Lower leg skin (tissue), 4 donors: ENCODE results near the gene FANCC. TPM values are rescaled to one million over a fixed set of nuclear protein-coding genes. Genes with fewer than 3 reads are reported as not detected.
"Not testable (repeated sequence)": the region's sequence is repeated elsewhere in the genome, so short reads cannot be mapped to it uniquely, and the experiment has no call there.

ENCODE experiments used
- DNase-seq, 2 donors: peaks; one replicate each; pipeline ENCODE4 v3.0.0-alpha.2; 2019; ENCODE audit warnings: low spot score in 2 of 2
- H3K4me3 ChIP-seq: fragments of 200-600 bp; sonication (generic); 2 replicates; pipeline ENCODE4 v1.5.1; 2017; ENCODE audit warnings: mild to moderate bottlenecking, low read depth; ENCODE audit not compliant: poor library complexity, severe bottlenecking
- CTCF ChIP-seq, 3 donors: fragments of 450-650 bp; IDR thresholded peaks; one replicate each; pipeline ENCODE4 v1.5.1; 2016; ENCODE audit warnings: antibody characterized with exemption in 3 of 3, mild to moderate bottlenecking in 3 of 3, moderate library complexity in 2 of 3
- POLR2A ChIP-seq, 2 donors: fragments of 450-650 bp; IDR thresholded peaks; one replicate each; pipeline ENCODE4 v1.6.1; 2016 to 2017; ENCODE audit warnings: antibody characterized with exemption in 2 of 2, mild to moderate bottlenecking in 1 of 2, moderate library complexity in 1 of 2
- WGBS, 2 donors: methylation state at CpG; one replicate each; pipeline ENCODE4 v1.1.5; 2018; 5-methylcytosine and 5-hydroxymethylcytosine counted together
- intact Hi-C: fragments of 100-400 bp; cut with DNase I; formaldehyde crosslinking; loops from one replicate; pipeline ENCODE4 v1.15.0; 2023; ENCODE audit warnings: low total_unique reads
- total RNA-seq, 4 donors: library from RNA; depleted of rRNA; stranded (reverse); fragments of >200 nt; gene quantifications; one replicate each; pipeline ENCODE4 v1.1.0, GENCODE V29; 2016

FANCC gene
- total RNA-seq, 4 donors from 2014 or later = 6.7 to 10.2 (median 8.1) TPM

GRCh38 chr9:95338243-95338642, 20.7 kb upstream of the FANCC start:
- 94 to 96% methylated on average over 6 of the region's 6 CpGs for WGBS, 2 donors
- H3K4me3 ChIP-seq = no peak overlapping the region
- no peak for DNase-seq
- TF ChIP-seq POLR2A (IDR thresholded peaks at IDR 0.05) (no peak), CTCF (IDR thresholded peaks at IDR 0.05) (no peak)
- intact Hi-C loops = no loop called here

GRCh38 chr9:95336281-95336680, 18.8 kb upstream of the FANCC start:
- no peak for DNase-seq
- TF ChIP-seq POLR2A (IDR thresholded peaks at IDR 0.05) = no peak
- TF ChIP-seq CTCF (IDR thresholded peaks at IDR 0.05) = no peak
- no peak overlapping the region for H3K4me3 ChIP-seq
- 85 to 91% methylated on average over 3 of the region's 3 CpGs for WGBS, 2 donors
- intact Hi-C loops = no loop called here

- TF ChIP-seq CTCF (IDR thresholded peaks at IDR 0.05) (no peak), POLR2A (IDR thresholded peaks at IDR 0.05) (no peak)
- DNase-seq = no peak
- intact Hi-C loops = no loop called here
- H3K4me3 ChIP-seq = no peak overlapping the region
- 34 to 43% methylated on average over 2 of the region's 2 CpGs for WGBS, 2 donors
These were observed 15.9 kb upstream of the FANCC start for GRCh38 chr9:95333426-95333825.

- no peak overlapping the region for H3K4me3 ChIP-seq
- 71 to 87% methylated on average over 2 of the region's 2 CpGs for WGBS, 2 donors
- TF ChIP-seq POLR2A (IDR thresholded peaks at IDR 0.05) = no peak
- no peak for TF ChIP-seq CTCF (IDR thresholded peaks at IDR 0.05)
- intact Hi-C loops = no loop called here
- DNase-seq = no peak
These were observed 15.4 kb upstream of the FANCC start for GRCh38 chr9:95332860-95333259.

- no peak overlapping the region for H3K4me3 ChIP-seq
- WGBS, 2 donors = 82 to 86% methylated on average over 5 of the region's 5 CpGs
- TF ChIP-seq POLR2A (IDR thresholded peaks at IDR 0.05) = no peak
- TF ChIP-seq CTCF (IDR thresholded peaks at IDR 0.05) = no peak
- DNase-seq = no peak
- intact Hi-C loops = no loop called here
These were observed 13.4 kb upstream of the FANCC start for GRCh38 chr9:95330720-95331404.

- intact Hi-C loops, H3K4me3 ChIP-seq, DNase-seq: not testable (repeated sequence)
- 94 to 95% methylated on average over 6 of the region's 6 CpGs for WGBS, 2 donors
These were observed 11.6 kb upstream of the FANCC start for GRCh38 chr9:95329061-95329460.
